ENCODE measurements around the gene ARHGAP26. TPM values are rescaled to one million over a fixed set of nuclear protein-coding genes. Genes with fewer than 3 reads are reported as not detected.

ARHGAP26 gene
- total and polyA plus RNA-seq, 4 donors, result 1.8 to 16.7 (median 4.1) TPM

- Histone ChIP-seq H3K36me3 (ENCODE audit: control insufficient read depth in 4 of 4, insufficient read depth in 3 of 4, low read depth in 1 of 4, low read length in 3 of 4) (no peaks in the 10 kb centered on the region), H3K4me3 (ENCODE audit: low read depth in 1 of 3, low read length in 3 of 3) (no peak overlapping the region), H3K27ac (ENCODE audit: low read depth in 1 of 2, low read length in 2 of 2) (peak overlapping the region; percentile 74 to 77), H3K27me3 (ENCODE audit: control insufficient read depth in 4 of 4, insufficient read depth in 4 of 4, low read length in 3 of 4) (no peaks in the 10 kb centered on the region), H3K9ac (ENCODE audit: low read depth in 1 of 2, low read length in 2 of 2) (peak overlapping the region in 1 of 2 donors; percentile 16), H3K9me3 (ENCODE audit: control insufficient read depth in 4 of 4, low read length in 3 of 4) (no peaks in the 10 kb centered on the region), H3K4me1 (ENCODE audit: control insufficient read depth in 4 of 4, insufficient read depth in 4 of 4, low read length in 3 of 4) (peaks cover 14 to 27% (median 24%) of the 10 kb centered on the region in 4 donors)
- 18% methylated on average over 5 of the region's 5 CpGs for WGBS
- DNase-seq (ENCODE audit: low spot score), result no peak
- no peak for TF ChIP-seq NR2F2 (IDR thresholded peaks at IDR 0.05)
- no peak for TF ChIP-seq RAD21 (IDR thresholded peaks at IDR 0.05)
- TF ChIP-seq JUND (IDR thresholded peaks at IDR 0.05), result no peak
- TF ChIP-seq EGR1 (IDR thresholded peaks at IDR 0.05; ENCODE audit: low read depth in 2 of 2), result no peak
- TF ChIP-seq CTCF (IDR thresholded peaks at IDR 0.05; ENCODE audit: low read depth, low read length, missing input control), result no peak
- no peak for TF ChIP-seq ATF3 (IDR thresholded peaks at IDR 0.05)
- no peak for TF ChIP-seq SP1 (IDR thresholded peaks at IDR 0.05)
- TF ChIP-seq ZBTB33 (IDR thresholded peaks at IDR 0.05), result no peak
- TF ChIP-seq TAF1 (conservative IDR thresholded peaks at IDR 0.05), result no peak
- TF ChIP-seq HNF4A (conservative IDR thresholded peaks at IDR 0.05), result no peak
- TF ChIP-seq MAX (IDR thresholded peaks at IDR 0.05), result no peak
- TF ChIP-seq HNF4G (IDR thresholded peaks at IDR 0.05), result no peak
- TF ChIP-seq FOXA2 (IDR thresholded peaks at IDR 0.05), result no peak
Observed at GRCh38 chr5:142981475-142981874, 211.3 kb downstream of the ARHGAP26 start.

GRCh38 chr5:142981886-142982820 lies 212.0 kb downstream of the ARHGAP26 start:
- WGBS, result 22% methylated on average over 6 of the region's 6 CpGs
- Histone ChIP-seq H3K27me3 (ENCODE audit: control insufficient read depth in 4 of 4, insufficient read depth in 4 of 4, low read length in 3 of 4) (no peaks in the 10 kb centered on the region), H3K27ac (ENCODE audit: low read depth in 1 of 2, low read length in 2 of 2) (peak overlapping the region; percentile 74 to 77), H3K9me3 (ENCODE audit: control insufficient read depth in 4 of 4, low read length in 3 of 4) (no peaks in the 10 kb centered on the region), H3K4me1 (ENCODE audit: control insufficient read depth in 4 of 4, insufficient read depth in 4 of 4, low read length in 3 of 4) (peaks cover 14 to 27% (median 24%) of the 10 kb centered on the region in 4 donors), H3K36me3 (ENCODE audit: control insufficient read depth in 4 of 4, insufficient read depth in 3 of 4, low read depth in 1 of 4, low read length in 3 of 4) (no peaks in the 10 kb centered on the region), H3K4me3 (ENCODE audit: low read depth in 1 of 3, low read length in 3 of 3) (no peak overlapping the region), H3K9ac (ENCODE audit: low read depth in 1 of 2, low read length in 2 of 2) (peak overlapping the region in 1 of 2 donors; percentile 16)
- peak; percentile 63 for DNase-seq (ENCODE audit: low spot score)
- TF ChIP-seq JUND (IDR thresholded peaks at IDR 0.05) (peak in 1 of 2 donors; percentile 87), FOXA1 (IDR thresholded peaks at IDR 0.05) (peak; percentile 80), SP1 (IDR thresholded peaks at IDR 0.05) (peak; percentile 96), CTCF (IDR thresholded peaks at IDR 0.05; ENCODE audit: low read depth, low read length, missing input control) (no peak), RXRA (IDR thresholded peaks at IDR 0.05) (peak; percentile 86 to 94), FOXA2 (IDR thresholded peaks at IDR 0.05) (peak; percentile 87), NR2F2 (IDR thresholded peaks at IDR 0.05) (no peak), GABPA (IDR thresholded peaks at IDR 0.05 in 1 of 2, conservative IDR thresholded peaks at IDR 0.05 in 1 of 2) (peak in 1 of 2 donors; percentile 70), EGR1 (IDR thresholded peaks at IDR 0.05; ENCODE audit: low read depth in 2 of 2) (peak in 1 of 2 donors; percentile 84), MAX (IDR thresholded peaks at IDR 0.05) (peak; percentile 96), HNF4A (conservative IDR thresholded peaks at IDR 0.05) (peak; percentile 97 to 99), REST (IDR thresholded peaks at IDR 0.05) (peak; percentile 85), TAF1 (conservative IDR thresholded peaks at IDR 0.05) (peak; percentile 62), ATF3 (IDR thresholded peaks at IDR 0.05) (peak; percentile 75), YY1 (IDR thresholded peaks at IDR 0.05) (peak; percentile 92), RAD21 (IDR thresholded peaks at IDR 0.05) (peak; percentile 70 to 72)

Measured in liver (tissue), 9 donors.